Measurements from ENCODE around the gene BTBD9.

GRCh38 chr6:38477680-38478260 lies 162.0 kb downstream of the BTBD9 start:
- TF ChIP-seq CTCF (IDR thresholded peaks at IDR 0.05 in 8 of 11, conservative IDR thresholded peaks at IDR 0.05 in 3 of 11): no peak
- no peak for TF ChIP-seq POLR2A (IDR thresholded peaks at IDR 0.05)
- no peak for TF ChIP-seq POLR2AphosphoS5 (IDR thresholded peaks at IDR 0.05)
